Kidney (tissue), 14 donors: ENCODE results near the gene STAG1. TPM values are rescaled to one million over a fixed set of nuclear protein-coding genes. Genes with fewer than 3 reads are reported as not detected.

Source experiments
- DNase-seq, 5 donors: peaks; one replicate each; pipeline ENCODE4 v3.0.0-alpha.2; 2013 to 2020
- FAIRE-seq: peaks from 2 replicates; lab custom pipeline; 2012; peaks lifted over from hg19 to GRCh38; lab: Jason Lieb, UNC
- H3K27ac ChIP-seq, 2 donors: one replicate each; pipeline ENCODE4 v1.7.0; 2013; ENCODE audit warnings: low read depth in 2 of 2, low read length in 2 of 2, inconsistent platforms in 1 of 2
- H3K27me3 ChIP-seq: one replicate; pipeline ENCODE4 v1.7.1; 2013; ENCODE audit warnings: low read length, inconsistent platforms; ENCODE audit not compliant: control insufficient read depth, insufficient read depth
- H3K36me3 ChIP-seq, 3 donors: one replicate each; pipeline versions ENCODE4 v1.7.0 to v1.7.1; 2013; ENCODE audit warnings: low read length in 3 of 3, control low read depth in 1 of 3, inconsistent platforms in 1 of 3; ENCODE audit not compliant: insufficient read depth in 3 of 3, control insufficient read depth in 2 of 3
- H3K4me1 ChIP-seq, 3 donors: one replicate each; pipeline versions ENCODE4 v1.7.0 to v1.7.1; 2013; ENCODE audit warnings: low read length in 3 of 3, inconsistent platforms in 1 of 3, low read depth in 1 of 3; ENCODE audit not compliant: control insufficient read depth in 2 of 3, insufficient read depth in 2 of 3
- H3K4me3 ChIP-seq, 3 donors: one replicate each; pipeline versions ENCODE4 v1.7.0 to v1.8.1; 2013; ENCODE audit warnings: low read length in 3 of 3, control low read depth in 1 of 3, inconsistent platforms in 1 of 3
- H3K9ac ChIP-seq, 3 donors: one replicate each; pipeline versions ENCODE4 v1.7.0 to v1.7.1; 2013; ENCODE audit warnings: low read length in 3 of 3, control low read depth in 1 of 3, inconsistent platforms in 1 of 3
- H3K9me3 ChIP-seq, 3 donors: one replicate each; pipeline versions ENCODE4 v1.7.0 to v1.7.1; 2013; ENCODE audit warnings: low read length in 3 of 3, control low read depth in 1 of 3, inconsistent platforms in 1 of 3; ENCODE audit not compliant: control insufficient read depth in 2 of 3, insufficient read depth in 1 of 3
- CTCF ChIP-seq: IDR thresholded peaks from 3 replicates; pipeline ENCODE4 v1.5.1; 2012; ENCODE audit warnings: mild to moderate bottlenecking, moderate library complexity, borderline replicate concordance; ENCODE audit not compliant: insufficient read depth; ENCODE audit errors: extremely low read depth
- intact Hi-C: fragments of 100-400 bp; cut with DNase I; formaldehyde crosslinking; loops from one replicate; pipeline ENCODE4 v1.11.1; 2022
- polyA plus RNA-seq: library from polyadenylated mRNA; stranded (reverse); fragments of 350-450 nt; fragmentation: Illumina TruSeq; extraction: RNeasy Lipid Tissue Mini Kit (QIAGEN cat#74804); gene quantifications from one replicate; pipeline ENCODE4 v1.2.3, GENCODE V29; 2014; ENCODE audit warnings: low read depth, low replicate concordance; ENCODE audit not compliant: insufficient read depth
- total RNA-seq: library from RNA; stranded (reverse); fragmentation: NEBNext Ultra II Directional; extraction: Animal tissue kit (Norgen Biotek cat#: 25700); gene quantifications from one replicate; pipeline ENCODE4 v1.2.1, GENCODE V29; 2021
- donor health status: control.
- donor health status: control.
- donor health status: control.
- donor health status: control.
- donor health status: control.
- donor health status: DM: yes; HTN: yes; CAD: no.
- donor health status: Normal renal cell carcinoma (clear cell type).

The STAG1 gene
- total and polyA plus RNA-seq, 2 donors from 2014 or later = 7.8 to 49.9 TPM

- H3K4me3 ChIP-seq = no peak overlapping the region
- no peak for TF ChIP-seq CTCF
- H3K9ac ChIP-seq = no peak overlapping the region
- H3K9me3 ChIP-seq = peaks cover 0 to 4% (median 0%) of the 10 kb centered on the region in 3 donors
- intact Hi-C loops = no loop called here
- DNase-seq = no peak
- peak; percentile 70 for FAIRE-seq
- no peaks in the 10 kb centered on the region for H3K27me3 ChIP-seq
- H3K27ac ChIP-seq = no peak overlapping the region
- H3K36me3 ChIP-seq = peaks cover 0 to 3% (median 2%) of the 10 kb centered on the region in 3 donors
- no peaks in the 10 kb centered on the region for H3K4me1 ChIP-seq
Measured at GRCh38 chr3:136535906-136536305, 216.3 kb downstream of the STAG1 start.

GRCh38 chr3:136532766-136533165 is 219.4 kb downstream of the STAG1 start:
- Histone ChIP-seq H3K9ac (no peak overlapping the region), H3K4me3 (no peak overlapping the region), H3K4me1 (no peaks in the 10 kb centered on the region), H3K36me3 (peaks cover 0 to 2% (median 0%) of the 10 kb centered on the region in 3 donors), H3K27ac (no peak overlapping the region), H3K27me3 (no peaks in the 10 kb centered on the region), H3K9me3 (peaks cover 0 to 4% (median 0%) of the 10 kb centered on the region in 3 donors)
- DNase-seq = no peak
- intact Hi-C loops = no loop called here
- no peak for TF ChIP-seq CTCF
- no peak for FAIRE-seq

DNA sequence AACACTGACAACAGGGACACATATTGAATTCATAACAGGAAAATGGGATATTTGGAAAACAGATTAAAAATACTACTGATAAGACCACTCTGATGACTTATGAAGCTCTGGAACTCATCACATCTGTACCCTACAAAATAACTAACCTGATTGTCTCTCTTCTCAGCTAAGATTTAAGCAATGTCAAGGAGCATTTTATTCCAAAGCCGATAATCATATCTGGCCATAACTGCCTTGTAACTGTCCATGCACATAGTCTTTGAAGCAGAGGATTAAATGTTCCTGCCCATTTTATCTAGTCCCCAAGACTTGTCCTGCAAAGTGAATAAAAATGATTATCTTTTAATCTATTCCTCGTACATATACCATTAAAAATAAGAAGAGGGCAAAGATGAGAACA is 234.1 kb downstream of the STAG1 start:
- H3K27ac ChIP-seq = no peak overlapping the region
- H3K36me3 ChIP-seq = no peaks in the 10 kb centered on the region
- no peaks in the 10 kb centered on the region for H3K9me3 ChIP-seq
- intact Hi-C loops = no loop called here
- H3K27me3 ChIP-seq = no peaks in the 10 kb centered on the region
- DNase-seq (no peak), FAIRE-seq (no peak)
- no peaks in the 10 kb centered on the region for H3K4me1 ChIP-seq
- H3K4me3 ChIP-seq = no peak overlapping the region
- no peak for TF ChIP-seq CTCF
- H3K9ac ChIP-seq = no peak overlapping the region

GRCh38 chr3:136516656-136517055 is 235.5 kb downstream of the STAG1 start:
- H3K9me3 ChIP-seq = no peaks in the 10 kb centered on the region
- no peaks in the 10 kb centered on the region for H3K27me3 ChIP-seq
- no peak for DNase-seq
- no peak for TF ChIP-seq CTCF
- H3K4me1 ChIP-seq = no peaks in the 10 kb centered on the region
- intact Hi-C loops = no loop called here
- no peak overlapping the region for H3K9ac ChIP-seq
- no peak for FAIRE-seq
- no peak overlapping the region for H3K27ac ChIP-seq
- no peaks in the 10 kb centered on the region for H3K36me3 ChIP-seq
- no peak overlapping the region for H3K4me3 ChIP-seq
